Adrenal gland (tissue), 5 donors: ENCODE results near the gene PLXNC1.

ENCODE experiments used
- POLR2A ChIP-seq, 2 donors: fragments of 450-650 bp; IDR thresholded peaks; one replicate each; pipeline ENCODE4 v1.6.1; 2017; ENCODE audit warnings: antibody characterized with exemption in 2 of 2, mild to moderate bottlenecking in 2 of 2, moderate library complexity in 1 of 2
- TF ChIP-seq, protein P1 (sequence below), 6 experiments: fragments of 450-650 bp in 4 of 6; fragments of 200-600 bp in 2 of 6; sonication (generic) in 1 of 6; IDR thresholded peaks; 1 replicate in 5 of 6; 2 replicates in 1 of 6; pipeline versions ENCODE4 v1.5.1 to v1.8.0; 2016 to 2021; ENCODE audit warnings: antibody characterized with exemption in 6 of 6, mild to moderate bottlenecking in 2 of 6, moderate library complexity in 1 of 6
- donor health status: DM: no; HTN: no; CAD: no.

- TF ChIP-seq, protein P1, sequence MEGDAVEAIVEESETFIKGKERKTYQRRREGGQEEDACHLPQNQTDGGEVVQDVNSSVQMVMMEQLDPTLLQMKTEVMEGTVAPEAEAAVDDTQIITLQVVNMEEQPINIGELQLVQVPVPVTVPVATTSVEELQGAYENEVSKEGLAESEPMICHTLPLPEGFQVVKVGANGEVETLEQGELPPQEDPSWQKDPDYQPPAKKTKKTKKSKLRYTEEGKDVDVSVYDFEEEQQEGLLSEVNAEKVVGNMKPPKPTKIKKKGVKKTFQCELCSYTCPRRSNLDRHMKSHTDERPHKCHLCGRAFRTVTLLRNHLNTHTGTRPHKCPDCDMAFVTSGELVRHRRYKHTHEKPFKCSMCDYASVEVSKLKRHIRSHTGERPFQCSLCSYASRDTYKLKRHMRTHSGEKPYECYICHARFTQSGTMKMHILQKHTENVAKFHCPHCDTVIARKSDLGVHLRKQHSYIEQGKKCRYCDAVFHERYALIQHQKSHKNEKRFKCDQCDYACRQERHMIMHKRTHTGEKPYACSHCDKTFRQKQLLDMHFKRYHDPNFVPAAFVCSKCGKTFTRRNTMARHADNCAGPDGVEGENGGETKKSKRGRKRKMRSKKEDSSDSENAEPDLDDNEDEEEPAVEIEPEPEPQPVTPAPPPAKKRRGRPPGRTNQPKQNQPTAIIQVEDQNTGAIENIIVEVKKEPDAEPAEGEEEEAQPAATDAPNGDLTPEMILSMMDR (IDR thresholded peaks at IDR 0.05) = no peak
- TF ChIP-seq POLR2A (IDR thresholded peaks at IDR 0.05) = no peak
Measured at GRCh38 chr12:94222351-94223084, 74.1 kb downstream of the PLXNC1 start.
